ENCODE results near the gene MYH16. TPM values are rescaled to one million over a fixed set of nuclear protein-coding genes. Genes with fewer than 3 reads are reported as not detected.
"Not testable (repeated sequence)": the region's sequence is repeated elsewhere in the genome, so short reads cannot be mapped to it uniquely, and the experiment has no call there.

MYH16 gene
- total RNA-seq, 2 experiments from 2014 or later: not detected

DNA sequence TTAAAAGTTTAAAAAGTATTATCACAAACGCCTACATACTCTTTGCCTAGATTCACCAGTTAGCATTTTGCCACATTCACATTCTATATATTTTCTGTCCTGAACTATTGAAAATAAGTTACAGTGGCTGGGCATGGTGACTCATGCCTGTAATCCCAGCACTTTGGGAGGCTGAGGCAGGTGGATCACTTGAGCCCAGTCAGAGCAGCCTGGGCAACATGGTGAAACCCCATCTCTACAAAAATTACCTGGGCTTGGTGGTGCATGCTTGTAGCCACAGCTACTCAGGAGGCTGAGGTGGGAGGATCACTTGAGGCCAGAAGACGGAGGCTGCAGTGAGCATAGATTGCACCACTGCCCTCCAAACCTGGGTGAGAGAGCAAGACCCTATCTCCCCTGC lies 58.4 kb downstream of the MYH16 start:
- Mint-ChIP-seq H3K4me1 (ENCODE audit: low read depth) (peaks cover 60% of the 10 kb centered on the region), H3K9me3 (no peaks in the 10 kb centered on the region), H3K4me3 (peak overlapping the region; percentile 20), H3K36me3 (peaks cover 26% of the 10 kb centered on the region), H3K27ac (peak overlapping the region; percentile 89), H3K27me3 (no peaks in the 10 kb centered on the region)
- DNase-seq: peak; percentile 61
- POLR2A ChIA-PET: interaction anchor here (1.1 kb wide), 1 partner anchor 13 kb away, joined by 3 read pairs; no protein-coding TSS in a partner anchor
- CTCF ChIA-PET: interaction anchor here (1.3 to 1.5 kb wide), 3 partner anchors 17 to 31 kb away, joined by 4 to 5 read pairs (median 4); no protein-coding TSS in a partner anchor
- intact Hi-C loops (cut with micrococcal nuclease): loop anchor here (2.0 kb wide), 1 partner anchor 452 kb away; the partner anchor contains the start of gene TRRAP

DNA sequence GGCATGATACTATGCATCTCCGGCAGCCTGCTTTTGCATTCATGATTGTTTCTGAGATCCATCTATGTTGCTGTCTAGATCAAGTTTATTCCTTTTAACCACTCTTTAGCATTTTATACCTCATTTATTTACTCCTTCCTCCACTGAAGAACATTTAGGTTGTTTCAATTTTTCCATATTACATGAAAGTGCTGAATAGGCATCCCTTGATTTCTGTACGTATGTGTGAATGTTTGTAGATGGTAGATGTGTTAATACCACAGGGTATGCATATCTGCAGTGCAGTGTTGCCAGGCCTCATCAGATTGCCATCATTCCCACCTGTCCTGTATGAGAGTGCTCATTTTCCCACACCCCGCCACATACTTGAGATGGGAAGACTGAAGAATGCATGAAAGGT lies 67.0 kb downstream of the MYH16 start:
- H3K9me3 Mint-ChIP-seq: no peaks in the 10 kb centered on the region
- POLR2A ChIA-PET: no interaction called here
- peaks cover 51% of the 10 kb centered on the region for H3K36me3 Mint-ChIP-seq
- CTCF ChIA-PET: no interaction called here
- no peak overlapping the region for H3K4me3 Mint-ChIP-seq
- no peak for DNase-seq
- no peaks in the 10 kb centered on the region for H3K27me3 Mint-ChIP-seq
- H3K27ac Mint-ChIP-seq: no peak overlapping the region
- intact Hi-C loops (cut with micrococcal nuclease): no loop called here
- peaks cover 15% of the 10 kb centered on the region for H3K4me1 Mint-ChIP-seq (ENCODE audit: low read depth)

DNA sequence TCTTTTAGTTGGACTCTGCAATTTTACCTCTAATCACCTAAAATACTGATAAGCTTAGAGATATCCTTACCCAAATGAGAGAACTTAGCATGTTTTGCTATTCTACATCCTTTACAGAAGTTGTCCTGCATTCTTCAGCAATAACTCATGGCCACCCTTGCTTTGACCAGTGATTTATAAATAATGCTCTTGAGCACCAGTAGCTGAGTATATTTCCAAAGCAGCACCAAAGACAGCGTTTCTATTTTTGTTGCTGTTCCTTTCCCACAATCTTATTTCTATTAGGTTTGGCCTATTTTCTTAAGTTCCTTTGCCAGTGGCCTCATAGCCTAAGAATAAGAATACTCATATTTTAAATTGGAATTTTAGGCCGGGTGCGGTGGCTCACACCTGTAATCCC lies 68.0 kb downstream of the MYH16 start:
- ChIA-PET CTCF (no interaction called here), POLR2A (no interaction called here)
- no peak for DNase-seq
- no peaks in the 10 kb centered on the region for H3K9me3 Mint-ChIP-seq
- intact Hi-C loops (cut with micrococcal nuclease): no loop called here
- H3K36me3 Mint-ChIP-seq: peaks cover 53% of the 10 kb centered on the region
- no peak overlapping the region for H3K4me3 Mint-ChIP-seq
- H3K27me3 Mint-ChIP-seq: no peaks in the 10 kb centered on the region
- no peak overlapping the region for H3K27ac Mint-ChIP-seq
- peaks cover 16% of the 10 kb centered on the region for H3K4me1 Mint-ChIP-seq (ENCODE audit: low read depth)

DNA sequence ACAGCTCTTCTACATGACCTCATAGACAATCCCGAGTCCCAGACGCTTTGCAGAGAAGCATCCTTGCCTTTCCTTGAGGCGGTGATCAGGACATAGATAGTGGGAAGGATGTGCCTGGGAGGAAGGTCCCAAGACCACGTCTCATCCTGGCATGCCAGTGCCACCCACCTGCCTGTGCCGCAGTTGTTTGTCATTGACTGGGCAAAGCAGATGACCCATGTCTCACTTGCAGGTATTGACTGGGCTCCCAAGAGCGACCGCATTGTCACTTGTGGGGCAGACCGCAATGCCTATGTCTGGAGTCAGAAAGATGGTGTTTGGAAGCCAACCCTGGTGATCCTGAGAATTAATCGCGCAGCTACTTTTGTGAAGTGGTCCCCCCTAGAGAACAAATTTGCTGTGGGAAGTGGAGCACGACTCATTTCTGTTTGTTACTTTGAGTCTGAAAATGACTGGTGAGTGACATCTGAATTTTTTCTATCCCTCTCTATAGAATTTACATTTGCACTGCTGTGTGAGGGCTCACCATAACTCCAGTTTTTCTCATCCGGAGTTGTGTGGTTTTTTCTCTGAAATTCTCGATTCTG lies 71.5 kb downstream of the MYH16 start:
- ChIA-PET POLR2A (interaction anchor here (0.9 kb wide), 1 partner anchor 12 kb away, joined by 3 read pairs; no protein-coding TSS in a partner anchor), CTCF (no interaction called here)
- no peaks in the 10 kb centered on the region for H3K9me3 Mint-ChIP-seq
- peaks cover 16% of the 10 kb centered on the region for H3K4me1 Mint-ChIP-seq (ENCODE audit: low read depth)
- DNase-seq: no peak
- no peaks in the 10 kb centered on the region for H3K27me3 Mint-ChIP-seq
- H3K36me3 Mint-ChIP-seq: peaks cover 43% of the 10 kb centered on the region
- H3K4me3 Mint-ChIP-seq: no peak overlapping the region
- peak overlapping the region; percentile 45 for H3K27ac Mint-ChIP-seq
- intact Hi-C loops (cut with micrococcal nuclease): no loop called here

DNA sequence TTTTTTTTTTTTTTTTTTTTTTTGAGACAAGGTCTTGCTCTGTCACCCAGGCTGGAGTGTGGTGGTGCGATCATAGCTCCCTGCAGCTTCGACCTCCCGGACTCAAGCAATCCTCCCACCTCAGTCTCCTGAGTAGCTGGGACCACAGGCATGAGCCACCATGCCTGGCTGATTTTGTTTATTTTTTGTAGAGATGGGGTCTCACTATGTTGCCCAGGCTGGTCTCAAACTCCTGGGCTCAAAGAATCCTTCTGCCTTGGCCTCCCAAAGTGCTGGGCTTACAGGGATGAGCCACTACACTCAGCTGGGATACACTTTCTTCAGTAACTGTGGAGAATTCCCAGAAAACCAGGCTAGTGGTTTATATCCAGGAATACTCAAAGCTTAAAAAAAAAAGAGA lies 78.0 kb downstream of the MYH16 start:
- H3K27ac Mint-ChIP-seq; H3K27me3 Mint-ChIP-seq; H3K9me3 Mint-ChIP-seq; DNase-seq; intact Hi-C loops (cut with micrococcal nuclease); H3K4me1 Mint-ChIP-seq (ENCODE audit: low read depth); POLR2A ChIA-PET; H3K4me3 Mint-ChIP-seq: not testable (repeated sequence)
- CTCF ChIA-PET: interaction anchor here (1.0 to 1.1 kb wide), 2 partner anchors 9 to 29 kb away, joined by 3 read pairs; no protein-coding TSS in a partner anchor
- H3K36me3 Mint-ChIP-seq: peaks cover 26% of the 10 kb centered on the region

DNA sequence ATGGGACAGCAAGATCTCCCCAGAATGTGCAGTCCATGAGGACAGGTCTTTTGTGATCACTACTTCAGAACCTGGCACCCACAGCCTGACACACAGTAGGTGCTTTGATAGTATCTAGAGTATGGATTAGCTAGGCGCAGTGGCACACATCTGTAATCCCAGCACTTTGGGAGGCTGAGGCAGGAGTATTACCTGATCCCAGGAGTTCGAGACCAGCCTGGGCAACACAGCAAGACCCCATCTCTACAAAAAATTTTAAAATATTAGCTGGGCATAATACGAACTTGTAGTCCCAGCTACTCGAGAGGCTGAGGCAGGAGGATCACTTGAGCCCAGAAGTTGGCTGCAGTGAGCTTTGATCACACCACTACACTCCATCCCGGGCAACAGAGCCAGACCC lies 79.6 kb downstream of the MYH16 start:
- POLR2A ChIA-PET: no interaction called here
- no peak for DNase-seq
- Mint-ChIP-seq H3K4me1 (ENCODE audit: low read depth) (no peaks in the 10 kb centered on the region), H3K36me3 (peaks cover 29% of the 10 kb centered on the region), H3K9me3 (no peaks in the 10 kb centered on the region), H3K4me3 (no peak overlapping the region), H3K27ac (no peak overlapping the region), H3K27me3 (no peaks in the 10 kb centered on the region)
- intact Hi-C loops (cut with micrococcal nuclease): no loop called here
- CTCF ChIA-PET: interaction anchor here (1.2 kb wide), 1 partner anchor 295 kb away, joined by 3 read pairs; no protein-coding TSS in a partner anchor

DNA sequence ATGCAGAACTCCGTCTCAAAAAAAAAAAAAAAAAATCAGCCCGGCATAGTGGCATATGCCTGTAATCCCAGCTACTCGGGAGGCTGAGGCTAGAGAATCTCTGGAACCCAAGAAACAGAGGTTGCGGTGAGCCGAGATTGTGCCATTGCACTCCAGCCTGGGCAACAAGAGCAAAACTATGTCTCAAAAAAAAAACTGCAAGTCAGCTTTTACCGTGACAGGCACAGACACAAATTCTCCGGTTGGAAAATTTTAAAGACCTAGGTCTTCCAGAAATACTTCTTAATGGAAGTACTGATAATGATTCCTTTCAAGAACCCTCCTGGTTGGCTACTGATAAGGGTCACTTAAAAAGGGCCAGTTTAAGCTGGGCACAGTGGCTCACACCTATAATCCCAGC lies 82.5 kb downstream of the MYH16 start:
- CTCF ChIA-PET: interaction anchor here (0.9 kb wide), 1 partner anchor 12 kb away, joined by 5 read pairs; no protein-coding TSS in a partner anchor
- intact Hi-C loops (cut with micrococcal nuclease): no loop called here
- POLR2A ChIA-PET: interaction anchor here (0.6 kb wide), 1 partner anchor 39 kb away, joined by 4 read pairs; no protein-coding TSS in a partner anchor
- H3K36me3 Mint-ChIP-seq: peaks cover 36% of the 10 kb centered on the region
- no peaks in the 10 kb centered on the region for H3K9me3 Mint-ChIP-seq
- no peak overlapping the region for H3K4me3 Mint-ChIP-seq
- H3K4me1 Mint-ChIP-seq (ENCODE audit: low read depth): no peaks in the 10 kb centered on the region
- H3K27me3 Mint-ChIP-seq: no peaks in the 10 kb centered on the region
- no peak overlapping the region for H3K27ac Mint-ChIP-seq
- no peak for DNase-seq

DNA sequence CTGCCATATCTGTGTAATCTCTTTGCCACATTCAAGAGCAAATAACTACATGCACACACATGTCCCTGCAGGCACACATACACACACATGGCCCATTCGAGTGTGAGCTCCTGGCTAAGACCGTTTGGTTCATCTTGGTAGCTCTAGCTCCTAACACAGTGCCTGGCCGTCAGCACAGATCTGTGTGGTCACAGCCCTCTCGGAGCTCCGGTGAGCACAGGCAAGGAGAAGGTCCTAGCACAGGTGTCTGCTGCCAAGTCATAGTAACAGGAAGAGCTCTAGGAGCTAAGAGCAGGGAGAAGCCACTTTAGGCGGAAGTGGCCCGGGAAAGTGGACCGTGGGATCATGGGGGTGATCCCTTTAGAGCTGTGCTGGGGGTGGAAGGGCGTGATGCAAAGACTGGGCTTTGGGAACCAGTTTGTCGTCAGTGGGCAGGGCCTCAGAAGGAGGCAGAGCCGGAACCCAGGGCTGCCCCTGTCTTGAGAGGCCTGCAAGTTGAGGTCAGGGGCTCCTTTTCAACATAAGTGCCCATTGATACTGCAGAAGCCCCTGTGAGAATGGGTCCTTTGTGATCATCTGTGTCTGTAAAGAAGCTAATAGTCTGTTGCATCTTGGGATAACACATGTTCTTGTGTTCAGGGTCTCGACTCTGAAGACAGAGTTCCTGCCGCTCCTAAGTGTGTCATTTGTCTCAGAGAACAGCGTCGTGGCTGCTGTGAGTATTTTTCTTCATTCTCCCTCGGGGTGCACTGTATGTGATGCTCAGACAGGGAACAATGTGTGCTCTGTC lies 85.3 kb downstream of the MYH16 start:
- intact Hi-C loops (cut with micrococcal nuclease): no loop called here
- Mint-ChIP-seq H3K4me1 (ENCODE audit: low read depth) (no peaks in the 10 kb centered on the region), H3K27ac (no peak overlapping the region), H3K4me3 (no peak overlapping the region), H3K27me3 (no peaks in the 10 kb centered on the region), H3K9me3 (no peaks in the 10 kb centered on the region), H3K36me3 (peaks cover 38% of the 10 kb centered on the region)
- no peak for DNase-seq
- CTCF ChIA-PET: interaction anchor here (1.0 kb wide), 1 partner anchor 25 kb away, joined by 4 read pairs; no protein-coding TSS in a partner anchor
- POLR2A ChIA-PET: no interaction called here

DNA sequence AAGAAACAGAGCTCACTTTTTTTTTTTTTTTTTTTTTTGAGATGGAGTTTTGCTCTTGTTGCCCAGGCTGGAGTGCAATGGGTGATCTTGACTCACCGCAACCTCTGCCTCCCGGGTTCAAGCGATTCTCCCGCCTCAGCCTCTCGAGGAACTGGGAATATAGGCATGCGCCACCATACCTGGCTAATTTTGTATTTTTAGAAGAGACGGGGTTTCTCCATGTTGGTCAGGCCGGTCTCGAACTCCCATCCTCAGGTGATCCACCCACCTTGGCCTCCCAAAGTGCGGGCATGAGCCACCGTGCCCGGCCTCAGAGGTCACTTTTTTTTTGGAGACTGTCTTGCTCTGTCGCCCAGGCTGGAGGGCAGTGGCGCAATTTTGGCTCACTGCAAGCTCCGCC lies 85.9 kb downstream of the MYH16 start:
- CTCF ChIA-PET: interaction anchor here (1.0 kb wide), 1 partner anchor 25 kb away, joined by 4 read pairs; no protein-coding TSS in a partner anchor
- peaks cover 42% of the 10 kb centered on the region for H3K36me3 Mint-ChIP-seq
- H3K9me3 Mint-ChIP-seq; intact Hi-C loops (cut with micrococcal nuclease); POLR2A ChIA-PET; H3K4me1 Mint-ChIP-seq (ENCODE audit: low read depth); DNase-seq; H3K27ac Mint-ChIP-seq; H3K4me3 Mint-ChIP-seq; H3K27me3 Mint-ChIP-seq: not testable (repeated sequence)

DNA sequence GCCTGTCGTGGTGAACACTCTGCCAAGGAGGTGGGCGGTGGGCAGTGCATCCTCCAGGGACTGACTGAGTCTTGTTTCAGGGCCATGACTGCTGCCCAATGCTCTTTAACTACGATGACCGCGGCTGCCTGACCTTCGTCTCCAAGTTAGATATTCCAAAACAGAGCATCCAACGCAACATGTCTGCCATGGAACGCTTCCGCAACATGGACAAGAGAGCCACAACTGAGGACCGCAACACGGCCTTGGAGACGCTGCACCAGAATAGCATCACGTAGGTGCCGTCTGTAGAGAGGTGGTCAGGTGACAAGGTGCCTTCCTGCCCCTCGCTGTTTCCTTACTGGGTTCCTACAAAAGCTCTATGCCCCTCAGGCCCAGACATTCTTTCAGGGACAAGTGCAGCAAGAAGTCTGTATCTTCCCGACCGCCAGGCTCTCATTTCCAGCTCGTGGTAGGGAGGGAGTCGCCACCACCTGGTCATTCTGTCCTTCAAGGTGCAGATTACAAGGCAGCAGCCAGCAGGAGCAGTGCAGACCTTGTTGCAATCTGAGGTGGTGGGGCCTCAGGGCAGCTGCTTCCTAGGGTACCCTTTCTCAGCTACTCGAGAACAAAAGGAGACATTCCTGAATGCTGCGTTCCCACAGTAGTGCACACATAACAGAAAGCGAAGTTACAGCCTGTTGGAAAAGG lies 87.0 kb downstream of the MYH16 start:
- ChIA-PET CTCF (interaction anchor here (1.0 to 1.3 kb wide), 2 partner anchors 9 to 330 kb away, joined by 3 read pairs; no protein-coding TSS in a partner anchor), POLR2A (no interaction called here)
- intact Hi-C loops (cut with micrococcal nuclease): no loop called here
- no peak overlapping the region for H3K27ac Mint-ChIP-seq
- H3K9me3 Mint-ChIP-seq: no peaks in the 10 kb centered on the region
- no peak for DNase-seq
- H3K4me1 Mint-ChIP-seq (ENCODE audit: low read depth): no peaks in the 10 kb centered on the region
- peaks cover 41% of the 10 kb centered on the region for H3K36me3 Mint-ChIP-seq
- no peaks in the 10 kb centered on the region for H3K27me3 Mint-ChIP-seq
- no peak overlapping the region for H3K4me3 Mint-ChIP-seq

All from activated CD4-positive, alpha-beta memory T cell treated with anti-CD3 and anti-CD28 coated beads for 36 hours (primary cell).